ENCODE measurements around the gene CDK10.
"Not testable (repeated sequence)": the region's sequence is repeated elsewhere in the genome, so short reads cannot be mapped to it uniquely, and the experiment has no call there.

CDK10 gene, protein sequence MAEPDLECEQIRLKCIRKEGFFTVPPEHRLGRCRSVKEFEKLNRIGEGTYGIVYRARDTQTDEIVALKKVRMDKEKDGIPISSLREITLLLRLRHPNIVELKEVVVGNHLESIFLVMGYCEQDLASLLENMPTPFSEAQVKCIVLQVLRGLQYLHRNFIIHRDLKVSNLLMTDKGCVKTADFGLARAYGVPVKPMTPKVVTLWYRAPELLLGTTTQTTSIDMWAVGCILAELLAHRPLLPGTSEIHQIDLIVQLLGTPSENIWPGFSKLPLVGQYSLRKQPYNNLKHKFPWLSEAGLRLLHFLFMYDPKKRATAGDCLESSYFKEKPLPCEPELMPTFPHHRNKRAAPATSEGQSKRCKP
- 49.4 to 94.6 reads per million in 2 experiments for total RNA-seq

DNA sequence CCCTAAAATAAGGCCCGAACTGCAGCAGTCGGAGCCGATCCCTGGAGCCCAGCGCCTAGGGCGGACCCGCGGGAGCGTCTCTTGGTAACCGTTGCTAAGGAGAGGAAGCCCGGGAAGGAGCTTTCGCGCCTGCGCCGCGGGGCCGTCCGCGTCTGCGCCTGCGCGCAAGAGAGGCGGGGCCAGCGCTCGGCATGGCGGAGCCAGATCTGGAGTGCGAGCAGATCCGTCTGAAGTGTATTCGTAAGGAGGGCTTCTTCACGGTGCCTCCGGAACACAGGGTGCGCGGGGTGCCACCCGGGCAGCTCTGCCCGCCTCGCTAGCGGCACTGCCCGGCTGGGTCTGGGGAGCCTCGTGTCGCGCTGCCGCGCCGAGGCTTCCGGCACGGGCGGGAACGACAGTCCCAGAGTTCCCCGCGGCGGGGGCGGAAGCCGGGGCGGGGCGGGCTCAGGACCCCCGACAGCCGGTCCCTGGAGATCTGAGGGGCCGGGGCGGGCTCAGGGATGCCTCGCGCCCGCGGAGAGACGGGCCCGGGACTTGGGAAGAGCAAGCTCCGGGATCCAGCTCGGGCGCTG lies at the start of gene CDK10:
Gene CDK10 (plus strand): TSS at position 170 of the 572 bp plus-strand sequence. CDS start 22 bp downstream, at position 192.
- DNase-seq (ENCODE audit: low read depth), result peak; percentile 80

- DNase-seq (ENCODE audit: low read depth), result no peak
Measured at GRCh38 chr16:89637379-89637778, 49.1 kb upstream of the CDK10 start.

DNA sequence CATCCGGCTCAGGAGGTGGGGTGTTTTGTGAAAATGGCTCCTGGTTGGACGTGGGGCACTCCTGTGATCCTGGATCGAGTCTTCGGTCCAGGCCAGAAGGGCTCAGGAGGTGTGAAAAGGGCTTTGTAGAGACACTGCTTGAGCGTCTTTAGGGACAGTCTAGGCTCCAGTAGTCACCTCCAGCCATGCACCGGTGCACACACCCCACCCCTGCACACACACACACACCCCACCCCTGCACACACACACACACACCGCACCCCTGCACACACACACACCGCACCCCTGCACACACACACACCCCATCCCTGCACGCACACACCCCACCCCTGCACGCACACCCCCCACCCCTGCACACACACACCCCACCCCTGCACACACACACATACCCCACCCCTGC lies 48.0 kb upstream of the CDK10 start:
- DNase-seq (ENCODE audit: low read depth), result no peak

DNA sequence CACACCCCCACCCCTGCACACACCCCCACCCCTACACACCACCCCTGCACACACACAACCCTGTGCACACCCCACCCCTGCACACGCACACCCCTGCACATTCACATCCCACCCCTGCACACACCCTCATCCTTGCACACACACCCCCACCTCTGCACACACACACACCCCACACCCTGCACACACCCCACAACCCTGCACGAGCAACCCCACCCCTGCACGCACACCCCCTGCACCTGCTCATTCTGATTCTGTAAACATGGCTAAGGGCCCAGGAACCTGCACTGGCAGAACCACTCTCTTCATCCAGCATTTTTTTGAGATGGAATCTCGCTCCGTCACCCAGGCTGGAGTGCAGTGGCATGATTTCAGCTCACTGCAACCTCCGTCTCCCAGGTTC lies 47.1 kb upstream of the CDK10 start:
- no peak for DNase-seq (ENCODE audit: low read depth)

- no peak for DNase-seq (ENCODE audit: low read depth)
Measured at GRCh38 chr16:89641458-89642119, 44.9 kb upstream of the CDK10 start.

- no peak for DNase-seq (ENCODE audit: low read depth)
Measured at GRCh38 chr16:89642574-89642973, 43.9 kb upstream of the CDK10 start.

DNA sequence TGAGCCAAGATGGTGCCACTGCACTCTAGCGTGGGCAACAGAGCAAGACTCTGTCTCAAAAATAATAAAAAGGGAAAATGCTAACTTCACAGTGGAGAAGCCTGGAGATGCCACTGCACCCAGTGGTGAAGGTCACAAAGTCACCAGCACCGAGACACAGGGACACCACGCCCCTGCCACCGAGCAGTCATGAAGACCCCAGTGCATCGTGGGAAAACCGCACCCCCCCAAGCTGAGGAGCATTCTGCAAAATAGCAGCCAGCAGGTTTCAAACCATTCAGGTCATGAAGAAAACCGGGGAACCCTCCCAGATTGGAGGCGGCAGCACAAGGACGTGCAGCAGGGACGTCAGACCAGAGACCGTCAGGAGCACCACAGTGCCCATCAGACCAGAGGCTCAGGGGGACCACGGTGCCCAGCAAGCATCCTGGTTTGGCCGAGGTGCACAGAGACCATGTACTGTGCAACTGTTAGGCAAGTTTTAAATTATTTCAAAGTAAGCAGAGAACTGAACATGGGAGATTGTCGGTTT lies 42.7 kb upstream of the CDK10 start:
- no peak for DNase-seq (ENCODE audit: low read depth)

DNA sequence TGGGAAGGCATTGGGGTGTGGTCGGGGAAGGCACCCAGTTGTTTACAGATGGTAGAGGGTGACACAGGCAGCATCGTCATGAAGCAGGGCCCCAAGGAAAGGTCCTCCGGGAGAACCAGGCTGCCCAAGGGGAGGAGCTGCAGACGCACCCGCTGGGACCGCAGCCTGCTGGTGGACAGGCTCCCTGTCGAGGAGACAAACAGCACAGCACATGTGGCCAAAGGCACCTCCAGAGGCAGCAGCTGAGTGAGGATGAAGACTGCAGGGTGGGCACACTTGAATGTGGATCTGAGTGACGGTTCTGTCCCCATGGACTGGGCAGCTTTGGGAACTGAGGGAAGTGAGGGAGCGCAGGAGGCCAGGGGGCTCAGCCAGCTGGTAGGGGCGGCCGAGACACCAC lies 41.4 kb upstream of the CDK10 start:
- no peak for DNase-seq (ENCODE audit: low read depth)

- no peak for DNase-seq (ENCODE audit: low read depth)
Measured at GRCh38 chr16:89646270-89646669, 40.2 kb upstream of the CDK10 start.

DNA sequence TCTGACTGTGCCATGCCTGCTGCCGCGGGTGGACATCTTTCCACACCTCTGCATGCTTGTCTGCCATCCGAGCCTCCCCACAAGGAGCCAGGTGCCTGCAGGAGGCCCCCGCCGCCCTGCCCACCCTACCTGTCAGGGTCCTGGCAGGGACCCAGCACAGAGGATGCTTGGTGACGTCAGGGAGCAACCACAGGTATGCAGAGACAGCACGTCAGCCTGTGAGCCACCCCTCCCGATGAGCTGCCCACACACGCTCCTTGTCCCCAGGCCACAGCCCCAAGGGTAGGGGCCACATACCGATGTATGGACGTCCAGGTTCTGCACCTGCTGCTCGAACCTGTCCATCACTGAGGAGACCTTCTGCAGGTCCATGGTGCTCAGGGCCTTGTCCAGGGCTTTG lies 39.6 kb upstream of the CDK10 start:
- DNase-seq (ENCODE audit: low read depth), result no peak

GRCh38 chr16:89651584-89651983 lies 34.9 kb upstream of the CDK10 start:
- no peak for DNase-seq (ENCODE audit: low read depth)

DNA sequence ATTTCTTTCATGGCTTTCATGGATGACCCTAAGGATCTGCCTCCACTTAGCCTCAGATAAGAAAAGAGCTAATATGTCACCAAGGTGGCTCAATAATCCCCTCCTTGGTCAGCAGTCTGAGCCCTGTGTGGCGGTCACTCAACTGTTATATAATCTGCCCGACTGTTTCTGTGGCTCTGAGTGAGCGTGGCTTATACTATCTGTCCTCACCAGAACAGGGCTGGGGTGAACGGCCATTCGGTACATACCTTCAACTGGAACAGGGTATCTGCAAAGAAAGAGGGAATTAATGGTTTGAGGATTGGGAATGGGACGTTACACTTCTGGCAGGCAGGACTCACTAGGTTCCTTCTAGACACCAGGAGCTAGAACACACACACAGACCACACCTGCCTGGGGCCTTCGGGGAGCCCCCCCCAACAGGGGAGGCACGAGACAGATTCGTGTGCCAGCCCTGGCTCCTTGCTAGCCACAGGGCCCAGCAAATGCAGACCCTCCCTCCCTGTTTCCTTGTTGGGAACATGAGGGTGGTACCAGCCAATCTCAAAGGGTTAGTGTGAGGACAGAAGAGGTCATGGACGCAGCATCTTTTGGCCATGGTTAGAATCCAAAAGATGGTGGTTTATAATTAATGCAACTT lies 32.7 kb upstream of the CDK10 start:
- no peak for DNase-seq (ENCODE audit: low read depth)

GRCh38 chr16:89655062-89655643 lies 31.3 kb upstream of the CDK10 start:
- no peak for DNase-seq (ENCODE audit: low read depth)

GRCh38 chr16:89656435-89657121 lies 29.9 kb upstream of the CDK10 start:
- no peak for DNase-seq (ENCODE audit: low read depth)

GRCh38 chr16:89657442-89658220 lies 28.9 kb upstream of the CDK10 start, which contains the start of the genes CHMP1A and SPATA33:
CHMP1A (minus strand) TSS chr16:89657708; CDS start chr16:89657588, 120 bp downstream.
SPATA33 (plus strand) TSS chr16:89657836; CDS start chr16:89657912, 76 bp downstream.
- DNase-seq (ENCODE audit: low read depth), result peak; percentile 87

DNA sequence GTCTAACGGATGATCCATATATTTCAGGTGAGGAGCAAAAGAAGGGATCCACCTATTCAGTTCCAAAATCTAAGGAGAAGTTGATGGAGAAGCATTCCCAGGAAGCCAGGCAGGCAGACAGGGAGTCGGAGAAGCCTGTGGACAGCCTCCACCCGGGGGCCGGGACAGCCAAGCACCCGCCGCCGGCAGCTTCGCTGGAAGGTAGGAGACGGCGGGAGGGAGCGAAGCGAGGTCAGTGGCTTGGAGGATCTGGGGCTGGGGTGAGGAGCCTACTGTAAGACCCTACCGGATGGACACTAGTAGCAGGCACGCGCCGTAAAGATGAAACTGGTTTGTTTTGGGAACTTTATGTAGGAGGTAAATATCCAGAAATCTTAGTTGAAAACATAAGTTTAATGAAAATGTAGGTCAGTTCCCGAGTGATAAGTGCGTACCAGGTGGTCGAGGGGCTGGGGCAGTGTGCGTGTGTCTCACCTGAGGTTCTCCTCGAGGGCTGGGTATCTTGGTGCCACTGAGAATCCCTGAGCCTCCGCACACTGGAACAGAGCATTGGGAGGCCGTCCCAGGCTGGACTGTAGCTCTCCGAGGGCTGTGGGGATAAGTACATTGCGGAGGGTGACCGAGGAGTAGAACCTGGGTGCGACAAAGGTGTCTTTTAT lies 28.1 kb upstream of the CDK10 start:
- DNase-seq (ENCODE audit: low read depth), result no peak

DNA sequence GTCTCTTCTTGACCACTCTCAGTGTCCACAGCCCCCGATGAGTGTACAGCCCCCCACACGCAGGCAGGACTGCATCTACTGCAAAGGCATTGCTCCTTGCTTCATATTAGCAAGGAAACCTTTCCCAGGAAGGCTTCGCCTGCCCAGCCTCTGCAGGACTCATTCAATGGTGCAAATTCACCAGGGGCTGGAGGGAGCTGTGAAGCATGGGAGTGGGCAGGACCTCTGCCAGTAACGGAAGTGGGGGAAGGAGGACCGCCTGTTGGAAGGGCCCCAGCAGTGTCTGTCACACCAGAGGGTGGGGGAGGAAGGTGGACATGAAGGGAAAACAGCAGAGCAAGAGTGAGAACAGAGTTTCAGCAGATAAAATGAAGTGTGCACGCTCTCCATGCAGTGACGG lies 26.3 kb upstream of the CDK10 start:
- no peak for DNase-seq (ENCODE audit: low read depth)

DNA sequence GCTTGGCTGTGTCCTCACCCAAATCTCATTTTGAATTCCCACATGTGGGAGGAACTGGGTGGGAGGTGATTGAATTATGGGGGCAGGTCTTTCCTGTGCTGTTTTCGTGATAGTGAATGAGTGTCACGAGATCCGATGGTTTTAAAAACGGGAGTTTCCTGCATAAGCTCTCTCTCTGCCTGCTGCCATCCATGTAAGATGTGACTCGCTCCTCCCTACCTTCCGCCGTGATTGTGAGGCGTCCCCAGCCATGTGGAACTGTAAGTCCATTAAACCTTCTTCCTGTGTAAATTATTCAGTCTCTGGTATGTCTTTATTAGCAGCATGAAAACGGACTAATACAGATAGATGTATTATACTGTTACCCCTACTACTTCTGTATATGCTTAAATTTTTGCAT lies 25.3 kb upstream of the CDK10 start:
- no peak for DNase-seq (ENCODE audit: low read depth)

- not testable (repeated sequence) for DNase-seq (ENCODE audit: low read depth)
Measured at GRCh38 chr16:89664238-89664637, 22.3 kb upstream of the CDK10 start.

DNA sequence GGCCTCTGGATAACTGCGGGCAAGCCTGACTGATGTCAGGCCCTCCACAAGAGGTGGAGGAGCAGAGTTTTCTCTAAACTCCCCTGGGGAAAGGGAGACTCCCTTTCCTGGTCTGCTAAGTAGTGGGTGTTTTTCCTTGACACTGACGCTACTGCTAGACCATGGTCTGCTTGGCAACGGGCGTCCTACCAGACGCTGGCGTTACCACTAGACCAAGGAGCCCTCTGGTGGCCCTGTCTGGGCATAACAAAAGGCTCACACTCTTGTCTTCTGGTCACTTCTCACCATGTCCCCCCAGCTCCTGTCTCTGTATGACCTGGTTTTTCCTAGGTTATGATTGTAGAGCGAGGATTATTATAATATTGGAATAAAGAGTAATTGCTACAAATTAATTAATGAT lies 19.5 kb upstream of the CDK10 start:
- not testable (repeated sequence) for DNase-seq (ENCODE audit: low read depth)
